Osteoblast (primary cell): ENCODE measurements around the gene LRRC3. TPM values are rescaled to one million over a fixed set of nuclear protein-coding genes. Genes with fewer than 3 reads are reported as not detected.

Experiments
- DNase-seq: peaks from one replicate; pipeline ENCODE4 v3.0.0; 2011; ENCODE audit warnings: low spot score, mixed read lengths; ENCODE audit not compliant: insufficient read length; ENCODE audit errors: missing footprints
- H2AFZ ChIP-seq: 2 replicates; pipeline ENCODE4 v1.6.0; 2011; ENCODE audit warnings: mild to moderate bottlenecking, low read length
- H3K27ac ChIP-seq: 2 replicates; pipeline ENCODE4 v1.5.1; 2011; ENCODE audit warnings: mild to moderate bottlenecking, low read depth, low read length, moderate library complexity
- H3K27me3 ChIP-seq: 2 replicates; pipeline ENCODE4 v1.6.0; 2012; ENCODE audit warnings: mild to moderate bottlenecking, control low read depth, inconsistent platforms, low read length, moderate library complexity; ENCODE audit not compliant: insufficient read depth
- H3K36me3 ChIP-seq: 2 replicates; pipeline ENCODE4 v1.5.1; 2011; ENCODE audit warnings: mild to moderate bottlenecking, low read length, control low read depth, moderate library complexity; ENCODE audit not compliant: insufficient read depth
- H3K4me1 ChIP-seq: 2 replicates; pipeline ENCODE4 v1.5.1; 2011; ENCODE audit warnings: mild to moderate bottlenecking, low read length, control low read depth, moderate library complexity; ENCODE audit not compliant: insufficient read depth
- H3K4me2 ChIP-seq: 2 replicates; pipeline ENCODE4 v1.6.0; 2011; ENCODE audit warnings: mild to moderate bottlenecking, low read length; ENCODE audit not compliant: insufficient read depth
- H3K4me3 ChIP-seq: fragments of 200-600 bp; sonication (generic); 3 replicates; pipeline ENCODE4 v1.5.1; 2012; ENCODE audit warnings: mild to moderate bottlenecking, low read length, inconsistent platforms; ENCODE audit not compliant: insufficient read depth
- H3K79me2 ChIP-seq: 2 replicates; pipeline ENCODE4 v1.6.0; 2012; ENCODE audit warnings: mild to moderate bottlenecking, low read length, control low read depth, inconsistent platforms; ENCODE audit not compliant: insufficient read depth
- H3K9me3 ChIP-seq: 2 replicates; pipeline ENCODE4 v1.5.1; 2011; ENCODE audit warnings: low read depth, low read length, control low read depth
- H4K20me1 ChIP-seq: 2 replicates; pipeline ENCODE4 v1.6.0; 2012; ENCODE audit warnings: mild to moderate bottlenecking, low read length, control low read depth; ENCODE audit not compliant: insufficient read depth
- total RNA-seq: library from RNA; depleted of rRNA; stranded (reverse); fragments of >200 nt; gene quantifications from 2 replicates; pipeline ENCODE4 v1.2.3, GENCODE V29; 2012
- TF ChIP-seq, protein P1 (sequence below): IDR thresholded peaks from 2 replicates; pipeline ENCODE4 v1.5.1; 2011; ENCODE audit warnings: mild to moderate bottlenecking, low read depth, low read length, moderate library complexity; ENCODE audit errors: extremely low read depth

Gene LRRC3
- total RNA-seq, 1 donor = 0.72 TPM

DNA sequence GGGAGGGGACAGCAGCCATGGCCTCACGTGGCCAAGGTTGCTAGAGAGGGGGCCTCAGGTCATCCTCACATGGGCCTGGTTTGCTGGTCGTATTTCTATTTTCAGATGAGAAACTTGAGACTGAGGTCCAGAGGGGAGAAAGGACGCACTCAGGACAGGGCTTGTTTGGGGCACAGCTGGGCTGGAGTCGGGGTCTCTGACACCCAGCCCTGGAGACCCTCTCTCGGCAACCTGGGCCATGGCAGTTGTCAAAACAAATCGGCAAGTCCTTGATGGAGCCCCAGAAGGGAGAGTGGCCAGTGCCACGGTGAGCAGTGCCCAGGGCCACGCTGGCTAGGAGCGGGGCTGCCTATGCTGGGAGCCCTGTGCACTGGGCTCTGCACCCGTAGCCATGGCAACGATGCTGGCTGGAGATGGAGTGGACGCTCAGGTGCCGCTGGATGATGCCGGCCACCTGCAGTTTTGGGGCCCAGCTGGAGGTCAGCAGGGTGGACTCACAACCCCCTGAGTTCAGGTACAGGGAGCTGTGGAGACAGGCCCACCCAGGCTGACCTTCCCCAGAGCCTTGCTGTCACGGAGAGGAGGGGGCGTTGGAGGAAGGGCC lies 11.1 kb downstream of the LRRC3 start:
- H3K9me3 ChIP-seq = no peaks in the 10 kb centered on the region
- no peaks in the 10 kb centered on the region for H3K4me1 ChIP-seq
- no peak overlapping the region for H3K4me3 ChIP-seq
- no peak overlapping the region for H2AFZ ChIP-seq
- H3K36me3 ChIP-seq = no peaks in the 10 kb centered on the region
- H3K27me3 ChIP-seq = no peaks in the 10 kb centered on the region
- H4K20me1 ChIP-seq = no peaks in the 10 kb centered on the region
- no peak overlapping the region for H3K4me2 ChIP-seq
- H3K79me2 ChIP-seq = no peaks in the 10 kb centered on the region
- peak; percentile 56 for DNase-seq
- TF ChIP-seq, protein P1, sequence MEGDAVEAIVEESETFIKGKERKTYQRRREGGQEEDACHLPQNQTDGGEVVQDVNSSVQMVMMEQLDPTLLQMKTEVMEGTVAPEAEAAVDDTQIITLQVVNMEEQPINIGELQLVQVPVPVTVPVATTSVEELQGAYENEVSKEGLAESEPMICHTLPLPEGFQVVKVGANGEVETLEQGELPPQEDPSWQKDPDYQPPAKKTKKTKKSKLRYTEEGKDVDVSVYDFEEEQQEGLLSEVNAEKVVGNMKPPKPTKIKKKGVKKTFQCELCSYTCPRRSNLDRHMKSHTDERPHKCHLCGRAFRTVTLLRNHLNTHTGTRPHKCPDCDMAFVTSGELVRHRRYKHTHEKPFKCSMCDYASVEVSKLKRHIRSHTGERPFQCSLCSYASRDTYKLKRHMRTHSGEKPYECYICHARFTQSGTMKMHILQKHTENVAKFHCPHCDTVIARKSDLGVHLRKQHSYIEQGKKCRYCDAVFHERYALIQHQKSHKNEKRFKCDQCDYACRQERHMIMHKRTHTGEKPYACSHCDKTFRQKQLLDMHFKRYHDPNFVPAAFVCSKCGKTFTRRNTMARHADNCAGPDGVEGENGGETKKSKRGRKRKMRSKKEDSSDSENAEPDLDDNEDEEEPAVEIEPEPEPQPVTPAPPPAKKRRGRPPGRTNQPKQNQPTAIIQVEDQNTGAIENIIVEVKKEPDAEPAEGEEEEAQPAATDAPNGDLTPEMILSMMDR = no peak
- H3K27ac ChIP-seq = no peak overlapping the region

- Histone ChIP-seq H3K4me2 (no peak overlapping the region), H3K27me3 (no peaks in the 10 kb centered on the region), H2AFZ (no peak overlapping the region), H3K4me3 (no peak overlapping the region), H3K36me3 (no peaks in the 10 kb centered on the region), H3K4me1 (no peaks in the 10 kb centered on the region), H4K20me1 (no peaks in the 10 kb centered on the region), H3K9me3 (no peaks in the 10 kb centered on the region), H3K27ac (no peak overlapping the region), H3K79me2 (no peaks in the 10 kb centered on the region)
- TF ChIP-seq, protein P1 = no peak
- peak; percentile 53 for DNase-seq
Observed at GRCh38 chr21:44466996-44467858, 11.9 kb downstream of the LRRC3 start.

DNA sequence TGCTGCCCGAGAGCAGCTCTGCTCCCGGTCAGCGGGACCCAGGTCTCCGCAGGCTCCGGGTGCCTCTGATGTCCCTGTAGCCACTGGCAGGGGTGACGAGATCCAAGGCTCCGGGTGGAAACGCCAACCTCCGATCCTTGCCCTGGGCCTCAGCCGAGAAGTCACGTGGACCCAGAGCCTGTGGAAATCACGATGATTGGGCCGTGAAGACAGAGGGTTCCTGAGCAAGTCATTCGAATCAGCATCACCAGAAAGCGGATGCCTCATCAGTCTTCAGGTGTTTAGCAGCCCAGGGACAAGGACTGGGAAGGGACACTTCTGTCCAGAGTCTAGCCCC lies 12.5 kb downstream of the LRRC3 start:
- H3K27me3 ChIP-seq = no peaks in the 10 kb centered on the region
- H3K4me3 ChIP-seq = no peak overlapping the region
- H3K27ac ChIP-seq = no peak overlapping the region
- no peak overlapping the region for H2AFZ ChIP-seq
- no peaks in the 10 kb centered on the region for H4K20me1 ChIP-seq
- H3K9me3 ChIP-seq = no peaks in the 10 kb centered on the region
- no peaks in the 10 kb centered on the region for H3K79me2 ChIP-seq
- H3K4me1 ChIP-seq = no peaks in the 10 kb centered on the region
- H3K4me2 ChIP-seq = no peak overlapping the region
- TF ChIP-seq, protein P1 = no peak
- peak; percentile 35 for DNase-seq
- H3K36me3 ChIP-seq = no peaks in the 10 kb centered on the region

GRCh38 chr21:44471341-44471740 lies 16.0 kb downstream of the LRRC3 start:
- no peak overlapping the region for H2AFZ ChIP-seq
- no peaks in the 10 kb centered on the region for H3K4me1 ChIP-seq
- no peak overlapping the region for H3K4me2 ChIP-seq
- H3K9me3 ChIP-seq = no peaks in the 10 kb centered on the region
- no peak overlapping the region for H3K27ac ChIP-seq
- H3K4me3 ChIP-seq = no peak overlapping the region
- TF ChIP-seq, protein P1 = no peak
- H3K36me3 ChIP-seq = no peaks in the 10 kb centered on the region
- H3K27me3 ChIP-seq = peaks cover 6% of the 10 kb centered on the region
- no peaks in the 10 kb centered on the region for H3K79me2 ChIP-seq
- DNase-seq = no peak
- H4K20me1 ChIP-seq = no peaks in the 10 kb centered on the region
